HG03095 (cell line): Measurements from ENCODE around the gene PRAMEF8.
"Not testable (repeated sequence)": the region's sequence is repeated elsewhere in the genome, so short reads cannot be mapped to it uniquely, and the experiment has no call there.

Experiments
- ATAC-seq: cut with Tn5 transposase; IDR thresholded peaks from one replicate; pipeline ENCODE4 v1.9.1; 2021; ENCODE audit warnings: moderate library complexity; ENCODE audit not compliant: unreplicated experiment

The PRAMEF8 gene

GRCh38 chr1:13285037-13285436, at the start of gene PRAMEF8:
PRAMEF8 (minus strand) TSS chr1:13285137; CDS start chr1:13284091, 1,046 bp downstream.
- not testable (repeated sequence) for ATAC-seq

- not testable (repeated sequence) for ATAC-seq
Measured at GRCh38 chr1:13315281-13315680, 30.3 kb upstream of the PRAMEF8 start, which contains the start of gene PRAMEF15. PRAMEF15 (plus strand) TSS chr1:13315581; CDS start chr1:13318408, 2,827 bp downstream.

GRCh38 chr1:13303239-13303638, 18.3 kb upstream of the PRAMEF8 start, which contains the start of gene PRAMEF33:
PRAMEF33 (plus strand) TSS chr1:13303539; CDS start chr1:13305955, 2,416 bp downstream.
- not testable (repeated sequence) for ATAC-seq

- ATAC-seq: not testable (repeated sequence)
Measured at GRCh38 chr1:13302197-13302596, 17.3 kb upstream of the PRAMEF8 start.

- not testable (repeated sequence) for ATAC-seq
Measured at GRCh38 chr1:13298699-13299098, 13.8 kb upstream of the PRAMEF8 start.

- not testable (repeated sequence) for ATAC-seq
Measured at GRCh38 chr1:13297216-13297931, 12.4 kb upstream of the PRAMEF8 start.

- ATAC-seq: not testable (repeated sequence)
Measured at GRCh38 chr1:13289030-13289429, 4.1 kb upstream of the PRAMEF8 start.

GRCh38 chr1:13279617-13280016, 5.3 kb downstream of the PRAMEF8 start:
- not testable (repeated sequence) for ATAC-seq

- not testable (repeated sequence) for ATAC-seq
Measured at GRCh38 chr1:13277016-13277415, 7.9 kb downstream of the PRAMEF8 start.

- not testable (repeated sequence) for ATAC-seq
Measured at GRCh38 chr1:13265124-13265523, 19.8 kb downstream of the PRAMEF8 start.

- not testable (repeated sequence) for ATAC-seq
Measured at GRCh38 chr1:13253898-13254297, 31.0 kb downstream of the PRAMEF8 start, which contains the start of gene PRAMEF5. PRAMEF5 (plus strand) TSS chr1:13254198; CDS start chr1:13259269, 5,071 bp downstream.

- not testable (repeated sequence) for ATAC-seq
Measured at GRCh38 chr1:13247122-13247521, 37.8 kb downstream of the PRAMEF8 start.

GRCh38 chr1:13246554-13246871, 38.4 kb downstream of the PRAMEF8 start:
- not testable (repeated sequence) for ATAC-seq

- not testable (repeated sequence) for ATAC-seq
Measured at GRCh38 chr1:13245841-13246553, 38.9 kb downstream of the PRAMEF8 start.

GRCh38 chr1:13243536-13244263, 41.2 kb downstream of the PRAMEF8 start:
- ATAC-seq: not testable (repeated sequence)

GRCh38 chr1:13239633-13240032, 45.3 kb downstream of the PRAMEF8 start:
- not testable (repeated sequence) for ATAC-seq

GRCh38 chr1:13237572-13237971, 47.4 kb downstream of the PRAMEF8 start:
- not testable (repeated sequence) for ATAC-seq

- ATAC-seq: not testable (repeated sequence)
Measured at GRCh38 chr1:13234057-13234456, 50.9 kb downstream of the PRAMEF8 start.

- ATAC-seq: not testable (repeated sequence)
Measured at GRCh38 chr1:13232056-13232455, 52.9 kb downstream of the PRAMEF8 start.
